Neural cell (in vitro differentiated cells): ENCODE data around the gene RAB44.

Source experiments
- CTCF ChIP-seq: fragments of 450-650 bp; IDR thresholded peaks from 2 replicates; pipeline ENCODE4 v1.5.1; 2014; ENCODE audit warnings: antibody characterized with exemption, mild to moderate bottlenecking, moderate library complexity; ENCODE audit not compliant: poor library complexity, severe bottlenecking
- EP300 ChIP-seq: fragments of 450-650 bp; conservative IDR thresholded peaks from 2 replicates; pipeline ENCODE4 v1.6.1; 2014; ENCODE audit warnings: antibody characterized with exemption, mild to moderate bottlenecking, moderate library complexity; ENCODE audit not compliant: poor library complexity, severe bottlenecking
- EZH2 ChIP-seq: fragments of 200-600, 300-800 bp; shearing (Covaris generic), sonication (generic); IDR thresholded peaks from 2 replicates; pipeline ENCODE4 v1.6.1; 2014; ENCODE audit warnings: antibody characterized with exemption, low read length, borderline replicate concordance, mild to moderate bottlenecking; ENCODE audit not compliant: insufficient read depth, poor library complexity, severe bottlenecking
- MXI1 ChIP-seq: fragments of 450-650 bp; conservative IDR thresholded peaks from 2 replicates; pipeline ENCODE4 v1.6.1; 2014; ENCODE audit warnings: antibody characterized with exemption, mild to moderate bottlenecking; ENCODE audit not compliant: poor library complexity, severe bottlenecking
- POLR2AphosphoS5 ChIP-seq: IDR thresholded peaks from 2 replicates; pipeline ENCODE4 v1.6.1; 2012
- RAD21 ChIP-seq: fragments of 450-650 bp; conservative IDR thresholded peaks from 2 replicates; pipeline ENCODE4 v1.6.1; 2014; ENCODE audit warnings: antibody characterized with exemption, mild to moderate bottlenecking, moderate library complexity
- REST ChIP-seq: IDR thresholded peaks from 2 replicates; pipeline ENCODE4 v1.6.1; 2012; ENCODE audit warnings: borderline replicate concordance

- TF ChIP-seq REST (no peak), CTCF (no peak), EZH2 (no peak), POLR2AphosphoS5 (no peak), MXI1 (no peak), EP300 (no peak), RAD21 (no peak)
Observed at GRCh38 chr6:36686668-36687513, 10.7 kb upstream of the RAB44 start.
